NCI-H2107 (cell line): ENCODE data around the gene PTPRE.

ENCODE experiments used
- DNase-seq: peaks from one replicate; lab custom pipeline; 2025; lab: John Stamatoyannopoulos, UW

Gene PTPRE

GRCh38 chr10:127952918-127953317, 46.0 kb downstream of the PTPRE start:
- no peak for DNase-seq

DNA sequence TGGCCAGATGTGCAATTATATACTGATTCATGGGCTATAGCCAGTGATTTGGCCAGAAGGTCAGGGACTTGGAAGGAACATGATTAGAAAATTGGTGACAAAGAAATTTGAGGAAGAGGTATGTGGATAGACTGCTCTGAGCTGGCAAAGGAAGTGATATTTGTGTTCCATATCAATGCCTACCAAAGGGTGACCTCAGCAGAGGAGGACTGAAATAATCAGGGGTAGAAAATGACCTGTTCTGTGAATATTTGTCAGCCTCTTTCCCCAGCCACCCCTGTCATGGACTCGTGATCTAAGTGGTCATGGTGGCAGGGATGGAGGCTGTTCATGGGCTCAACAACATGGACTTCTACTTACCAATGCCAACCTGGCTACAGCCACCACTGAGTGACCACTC, 47.0 kb downstream of the PTPRE start:
- DNase-seq = no peak

DNA sequence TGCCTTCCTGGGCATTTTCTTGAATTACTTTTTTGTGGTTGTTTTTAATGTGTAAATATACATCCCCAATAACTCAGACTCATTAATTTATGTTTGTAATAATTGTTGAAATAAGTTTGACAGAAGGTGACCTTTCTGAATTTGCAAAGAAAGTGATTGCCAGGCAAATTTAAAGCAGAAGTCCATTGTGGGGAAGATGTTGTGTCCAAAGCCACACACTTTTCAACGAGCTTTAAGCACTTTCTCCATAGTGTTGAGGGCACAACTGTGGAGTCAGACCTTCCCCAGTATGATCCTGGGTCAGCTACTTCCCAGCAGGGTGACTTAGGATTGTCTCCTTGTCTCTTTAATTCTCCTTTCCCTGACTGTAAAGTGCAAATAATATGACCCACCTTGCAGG, 52.5 kb downstream of the PTPRE start:
- DNase-seq = no peak

- no peak for DNase-seq
Observed at GRCh38 chr10:127961071-127961470, 54.2 kb downstream of the PTPRE start.

DNA sequence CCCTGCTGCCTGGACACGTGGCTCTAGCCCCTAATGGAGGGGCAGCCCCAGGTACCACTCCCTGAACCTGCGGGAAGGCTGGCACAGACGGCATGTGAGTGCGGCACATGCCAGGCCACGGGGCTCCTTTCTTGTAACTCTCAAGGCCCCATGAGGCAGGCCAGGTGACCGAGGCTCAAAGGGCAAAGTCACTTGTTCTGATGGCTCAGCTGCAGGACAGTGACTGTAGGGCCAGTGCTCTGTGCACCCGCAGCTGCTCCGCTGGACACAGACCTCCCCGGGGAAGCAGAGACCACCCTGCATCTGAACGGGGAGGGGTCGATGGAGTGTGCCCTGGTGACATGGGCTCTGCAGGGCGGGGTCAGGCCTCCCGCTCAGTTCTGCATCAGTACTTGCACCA, 55.3 kb downstream of the PTPRE start:
- DNase-seq = no peak

DNA sequence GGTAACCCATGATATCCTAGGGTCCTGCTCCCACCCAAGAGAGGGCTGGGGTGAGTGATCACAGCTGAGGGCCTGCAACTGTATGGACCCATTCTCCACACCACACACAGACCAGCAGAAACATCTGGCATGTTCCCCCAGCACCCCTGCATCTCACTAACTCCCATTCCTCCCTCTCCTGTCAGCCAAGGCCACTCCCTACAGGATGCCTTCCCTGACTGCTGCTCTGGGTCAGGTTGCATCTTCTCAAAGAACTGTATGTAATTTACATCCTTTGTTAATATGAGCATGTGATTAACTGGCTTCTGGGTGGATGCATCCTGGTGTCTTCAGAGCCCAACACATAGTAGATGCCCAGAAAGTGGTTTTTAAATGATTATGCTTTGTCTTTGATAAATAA, 56.2 kb downstream of the PTPRE start:
- DNase-seq = no peak

GRCh38 chr10:127964621-127965020, 57.7 kb downstream of the PTPRE start:
- DNase-seq = no peak

DNA sequence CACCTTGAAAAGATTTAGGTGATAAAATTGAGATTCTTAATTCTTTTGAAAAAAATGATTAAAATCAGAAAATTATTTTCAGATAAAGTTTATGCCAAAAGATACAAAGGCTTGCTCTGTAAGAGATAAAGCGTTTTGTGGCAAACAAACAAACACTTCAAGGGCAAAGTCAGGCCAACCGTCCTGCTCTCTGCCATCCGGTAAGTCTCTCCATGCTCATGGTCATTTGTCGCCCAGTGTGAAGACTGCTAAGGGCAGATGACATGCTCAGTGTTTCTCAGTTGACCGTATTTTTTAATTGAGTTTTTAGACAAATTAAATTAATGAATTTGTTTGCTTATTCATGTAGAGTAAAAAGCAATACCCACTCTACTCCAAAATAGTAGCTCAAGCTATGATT, 60.0 kb downstream of the PTPRE start:
- DNase-seq = no peak

- DNase-seq = no peak
Observed at GRCh38 chr10:127968027-127968441, 61.1 kb downstream of the PTPRE start.

DNA sequence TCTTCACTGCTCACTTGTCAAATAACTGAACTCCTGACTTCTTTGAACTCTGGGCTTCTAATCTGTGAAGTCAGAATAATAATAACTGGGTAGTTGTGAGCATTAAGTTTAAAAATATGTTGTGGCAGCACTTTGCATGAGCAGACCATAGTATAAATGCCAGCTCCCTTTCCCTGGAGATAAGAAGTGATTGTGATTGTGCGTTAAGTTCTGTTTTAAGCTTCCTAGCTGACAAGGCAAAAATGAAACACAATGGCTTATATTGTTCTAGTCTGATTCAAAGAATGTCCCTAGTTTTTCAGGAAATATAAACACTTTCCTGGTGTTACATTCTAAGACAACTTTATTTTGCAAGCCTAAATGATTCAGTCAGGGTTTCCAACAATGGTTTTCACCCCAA, 61.8 kb downstream of the PTPRE start:
- no peak for DNase-seq

DNA sequence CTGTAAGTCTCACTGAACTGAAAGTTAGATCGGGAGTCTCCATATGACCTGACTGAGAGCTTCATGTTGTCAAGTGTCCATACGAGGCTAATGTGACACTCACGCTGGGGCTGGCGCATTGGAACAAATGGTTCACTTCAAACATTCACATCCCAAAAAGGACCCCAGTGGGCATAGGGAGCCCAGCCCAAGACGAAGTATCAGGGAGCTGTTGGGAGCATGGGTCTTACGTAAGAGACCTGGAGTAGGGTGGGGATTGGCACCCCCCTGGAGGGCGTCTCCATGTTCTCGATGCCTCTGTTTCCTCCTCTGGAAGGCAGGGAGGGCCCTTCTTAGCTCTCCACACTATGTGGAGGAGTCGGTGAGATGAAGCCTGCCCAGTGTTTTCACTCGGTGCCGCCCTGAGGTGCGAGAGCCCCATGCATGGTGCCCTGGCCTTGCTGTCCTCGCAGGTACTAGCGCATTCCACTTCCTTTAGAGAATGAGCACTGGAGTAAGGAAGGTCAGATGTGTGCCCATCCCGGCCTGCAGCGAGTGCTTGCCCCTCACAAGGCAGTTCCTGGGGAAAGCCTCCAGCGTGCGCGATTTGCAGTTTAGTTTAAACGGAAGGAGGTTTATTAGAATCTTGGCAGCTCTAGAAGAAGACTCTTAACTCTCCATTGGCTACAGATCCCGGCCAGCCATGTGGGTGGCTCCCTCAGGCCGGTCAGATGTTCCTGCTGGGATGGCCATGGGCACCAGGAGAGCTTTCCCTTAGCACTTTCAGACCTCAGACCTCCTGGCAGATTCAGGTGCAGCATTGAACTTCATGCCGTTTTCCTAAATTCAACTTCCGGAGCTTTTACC, 64.4 kb downstream of the PTPRE start:
- DNase-seq = no peak

- DNase-seq = no peak
Observed at GRCh38 chr10:127971963-127972615, 65.2 kb downstream of the PTPRE start.

- no peak for DNase-seq
Observed at GRCh38 chr10:127972751-127973357, 66.0 kb downstream of the PTPRE start.

DNA sequence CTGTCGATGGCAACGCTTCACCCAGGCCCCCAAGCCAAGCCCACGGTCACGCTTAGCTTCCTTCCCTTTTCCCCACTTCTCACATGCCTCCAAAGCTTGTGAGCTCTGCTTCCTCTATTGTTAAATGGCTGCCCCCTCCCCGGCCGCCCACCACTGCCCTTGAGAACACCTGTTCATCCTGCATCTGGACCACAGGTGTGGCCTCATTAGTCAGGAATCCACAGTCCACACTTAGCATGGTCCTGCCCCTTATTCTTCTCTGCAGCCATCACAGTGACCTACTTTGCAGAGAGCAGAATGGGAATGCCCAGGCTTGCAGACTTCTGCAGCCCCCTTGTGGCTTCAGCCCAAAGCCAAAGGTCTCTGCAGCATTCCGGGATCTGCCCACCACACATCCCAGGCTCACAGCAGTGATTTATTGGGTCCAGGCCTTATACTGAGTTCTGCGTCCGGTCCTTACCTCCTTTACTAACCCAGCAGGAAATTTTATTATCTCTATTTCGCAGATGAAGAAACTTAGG, 66.9 kb downstream of the PTPRE start:
- no peak for DNase-seq

DNA sequence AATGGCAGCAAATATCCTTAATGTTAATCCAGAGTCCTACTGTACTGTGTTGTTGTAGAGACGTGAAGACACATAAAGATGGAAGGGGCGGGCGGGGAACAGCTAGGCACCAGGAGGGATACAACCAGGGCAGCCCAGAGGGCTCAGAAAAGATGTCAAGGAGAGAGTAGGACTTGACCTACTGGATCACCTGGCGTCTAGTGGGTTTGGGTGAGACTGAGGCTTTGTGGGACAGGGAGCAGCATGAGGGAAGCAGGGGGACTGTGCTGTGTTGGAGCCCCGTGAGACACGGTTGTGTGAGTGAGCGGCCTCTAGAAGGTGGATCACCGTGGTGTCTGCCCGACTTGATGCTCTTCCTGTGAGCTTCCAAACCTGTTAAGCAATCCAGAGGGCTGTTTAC, 68.0 kb downstream of the PTPRE start:
- no peak for DNase-seq

DNA sequence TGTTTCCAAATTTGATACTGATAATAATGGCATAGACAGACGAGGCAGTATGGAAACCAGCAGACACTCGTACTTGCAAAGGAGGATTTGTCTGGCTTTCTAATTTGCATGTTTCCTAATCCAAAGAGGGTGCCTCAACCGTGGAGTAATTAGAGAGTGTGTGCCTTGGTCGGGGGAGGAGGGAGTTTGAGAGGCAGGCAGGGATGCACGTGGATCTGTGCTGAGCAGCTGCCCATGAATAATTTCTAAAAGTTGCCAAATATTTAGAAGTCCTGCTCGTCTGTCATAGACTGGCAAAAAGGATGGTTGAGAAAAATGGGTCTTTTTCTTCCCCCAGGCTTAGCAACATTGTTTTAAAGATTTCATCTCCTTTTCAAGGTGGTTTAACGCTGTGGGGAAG, 69.4 kb downstream of the PTPRE start:
- no peak for DNase-seq

- no peak for DNase-seq
Observed at GRCh38 chr10:127976701-127977356, 69.9 kb downstream of the PTPRE start.

DNA sequence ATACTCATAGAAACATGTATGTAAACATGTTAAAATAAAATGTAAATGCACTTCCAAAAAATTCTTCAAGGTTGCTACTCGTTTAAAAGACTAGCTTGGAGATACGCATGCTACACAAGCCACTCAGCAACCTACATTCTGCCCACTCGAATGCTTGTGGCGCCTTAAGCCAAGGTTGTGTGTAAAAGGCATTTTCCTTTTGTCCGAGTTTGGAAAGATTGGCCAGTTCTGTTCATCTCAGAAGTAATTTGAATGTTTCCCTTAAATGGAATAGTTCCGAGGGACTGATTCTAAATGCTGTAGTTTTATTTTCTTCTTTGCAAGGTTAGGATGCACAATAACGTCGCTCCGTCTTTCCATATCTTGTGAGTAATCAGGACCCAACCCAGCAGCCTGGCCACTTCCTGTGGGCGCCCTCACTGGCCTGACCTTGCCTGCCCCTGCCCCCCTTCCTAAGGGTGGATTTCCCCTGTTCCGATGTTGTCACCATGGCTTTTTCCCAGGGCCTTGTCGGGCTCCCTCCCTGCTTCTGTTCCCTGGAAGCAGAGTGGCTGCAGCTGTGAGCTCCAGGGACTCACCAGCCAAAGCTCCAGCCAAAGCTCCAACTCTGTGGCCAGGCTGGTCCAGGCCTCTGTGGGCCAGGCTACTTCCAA, 70.6 kb downstream of the PTPRE start:
- no peak for DNase-seq

DNA sequence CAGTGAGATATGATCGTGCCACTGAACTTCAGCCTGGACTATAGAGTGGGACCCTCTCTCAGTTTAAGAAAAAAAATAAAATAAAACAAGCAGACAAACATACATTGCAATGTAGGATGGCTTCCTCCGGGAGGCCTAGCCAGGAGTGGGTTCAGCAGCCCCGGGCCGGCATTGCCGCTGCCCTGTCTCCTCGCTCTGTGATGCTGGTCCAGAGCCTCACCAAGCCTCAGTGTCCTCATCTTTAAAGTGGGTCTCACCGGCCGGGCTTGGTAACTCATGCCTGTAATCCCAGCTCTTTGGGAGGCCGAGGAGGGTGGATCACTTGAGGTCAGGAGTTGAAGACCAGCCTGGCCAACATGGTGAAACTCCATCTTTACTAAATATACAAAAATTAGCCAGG, 71.6 kb downstream of the PTPRE start:
- DNase-seq = no peak

GRCh38 chr10:127979045-127979444, 72.1 kb downstream of the PTPRE start:
- no peak for DNase-seq

GRCh38 chr10:127979566-127979965, 72.7 kb downstream of the PTPRE start:
- no peak for DNase-seq

- DNase-seq = no peak
Observed at GRCh38 chr10:127980898-127981297, 74.0 kb downstream of the PTPRE start.
